SK-MEL-5 (cell line): ENCODE data around the gene TXNRD3. TPM values are rescaled to one million over a fixed set of nuclear protein-coding genes. Genes with fewer than 3 reads are reported as not detected.
A peak's percentile ranks its signal among the peaks of the same experiment; 100 is the strongest.
"Not testable (repeated sequence)": the region's sequence is repeated elsewhere in the genome, so short reads cannot be mapped to it uniquely, and the experiment has no call there.

Experiments
- DNase-seq: peaks from one replicate; pipeline ENCODE4 v3.0.0-alpha.2; 2016; ENCODE audit warnings: low read depth, low spot score
- in situ Hi-C: cut with HindIII; loops from 2 replicates; pipeline ENCODE4 v1.10.0; 2016; ENCODE audit warnings: low sequenced_read_pairs, high pct_unique_total_duplicates, low pct_unique_long_range_greater_than_20kb
- total RNA-seq: library from RNA; depleted of rRNA; stranded (reverse); fragments of >200 nt; shearing (Covaris generic); gene quantifications from 2 replicates; pipeline ENCODE4 v1.2.3, GENCODE V29; 2014

The TXNRD3 gene
- total RNA-seq, 1 experiment from 2014 or later, result 10.7 TPM

DNA sequence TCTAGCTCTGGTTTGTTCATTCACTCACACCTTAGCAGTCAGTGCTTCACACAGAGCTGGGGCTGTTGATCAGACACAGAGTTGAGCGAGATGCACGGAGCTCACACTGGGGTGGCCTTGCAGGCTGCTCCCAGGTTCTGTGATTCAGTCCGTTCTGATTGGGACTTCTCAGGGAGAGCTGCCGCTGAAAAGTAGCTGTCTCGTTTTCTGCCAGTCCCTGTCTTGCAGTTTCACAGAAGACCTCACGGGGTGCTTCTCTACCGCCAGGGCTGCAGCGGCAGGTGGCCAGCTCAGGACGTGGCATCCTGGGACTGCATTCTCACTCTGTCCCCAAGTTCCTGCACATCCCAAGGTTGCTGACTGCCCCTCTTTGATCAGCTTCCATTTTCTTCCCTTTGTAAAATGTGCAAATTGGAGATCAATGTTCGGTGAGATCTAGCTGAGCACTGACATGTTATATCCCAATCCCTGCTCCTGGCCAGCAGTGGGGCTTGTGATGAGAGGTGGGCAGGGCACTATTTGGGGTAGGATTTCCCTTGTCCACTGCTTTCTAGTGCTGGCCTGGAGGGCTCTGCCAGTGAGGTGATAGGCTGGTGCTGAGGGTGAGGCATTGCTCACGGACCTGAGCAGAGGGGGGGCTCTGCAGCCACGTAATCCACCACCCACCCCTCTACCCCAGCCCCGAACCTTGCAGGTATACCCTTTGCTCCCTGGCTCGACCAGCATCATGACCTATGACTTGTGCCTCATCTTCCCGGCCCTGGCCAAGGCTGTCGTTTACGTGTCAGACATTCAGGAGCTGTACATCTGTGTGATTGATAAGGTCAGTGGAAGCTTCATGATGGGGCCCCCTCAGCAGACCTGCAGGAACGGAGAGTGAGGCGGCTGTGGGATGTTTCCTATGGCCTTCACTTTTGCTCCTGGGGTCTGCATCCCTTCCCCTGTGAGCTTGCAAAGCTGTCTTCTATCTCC is 5.3 kb upstream of the TXNRD3 start:
- DNase-seq, result peak; percentile 47
- in situ Hi-C loops, result no loop called here

DNA sequence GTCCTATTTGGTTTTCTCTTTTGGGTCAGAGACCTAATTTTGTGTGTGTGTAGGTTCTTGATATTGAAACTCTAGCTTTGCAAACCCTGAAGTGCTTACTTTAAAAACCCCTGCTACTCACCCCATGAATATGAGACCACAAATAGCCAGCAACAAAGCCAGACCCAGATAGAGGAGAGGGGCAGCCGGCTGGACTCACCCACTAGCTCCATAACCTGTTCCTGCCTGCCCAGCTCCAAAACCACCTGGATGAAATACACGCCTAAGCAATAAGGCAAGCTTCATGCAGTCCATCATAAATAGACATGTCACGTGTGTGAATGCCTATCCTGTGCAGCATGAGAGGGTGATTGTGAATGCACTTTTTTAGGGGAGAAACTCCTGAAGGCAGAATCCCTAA is 3.7 kb upstream of the TXNRD3 start:
- DNase-seq, result no peak
- in situ Hi-C loops, result no loop called here

DNA sequence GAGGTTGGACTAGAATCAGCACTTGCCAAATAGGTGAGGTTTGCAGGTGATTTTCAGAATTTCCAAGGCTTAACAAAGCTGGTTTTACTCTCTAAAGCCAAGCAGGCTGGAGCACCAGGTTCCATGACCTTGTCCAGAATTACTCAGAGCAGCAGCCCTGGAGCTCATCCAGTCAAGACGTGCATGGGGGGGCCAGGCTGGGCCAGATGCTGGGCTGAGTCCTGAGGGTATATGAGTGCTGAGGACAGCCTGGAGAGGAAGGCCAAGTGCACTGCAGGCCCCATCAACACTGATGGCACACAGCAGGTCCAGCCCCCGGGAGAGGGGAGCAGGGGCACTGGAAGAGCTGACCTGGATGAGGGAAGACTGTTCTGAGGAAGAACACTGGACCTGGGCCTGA is 3.0 kb upstream of the TXNRD3 start:
- in situ Hi-C loops, result no loop called here

DNA sequence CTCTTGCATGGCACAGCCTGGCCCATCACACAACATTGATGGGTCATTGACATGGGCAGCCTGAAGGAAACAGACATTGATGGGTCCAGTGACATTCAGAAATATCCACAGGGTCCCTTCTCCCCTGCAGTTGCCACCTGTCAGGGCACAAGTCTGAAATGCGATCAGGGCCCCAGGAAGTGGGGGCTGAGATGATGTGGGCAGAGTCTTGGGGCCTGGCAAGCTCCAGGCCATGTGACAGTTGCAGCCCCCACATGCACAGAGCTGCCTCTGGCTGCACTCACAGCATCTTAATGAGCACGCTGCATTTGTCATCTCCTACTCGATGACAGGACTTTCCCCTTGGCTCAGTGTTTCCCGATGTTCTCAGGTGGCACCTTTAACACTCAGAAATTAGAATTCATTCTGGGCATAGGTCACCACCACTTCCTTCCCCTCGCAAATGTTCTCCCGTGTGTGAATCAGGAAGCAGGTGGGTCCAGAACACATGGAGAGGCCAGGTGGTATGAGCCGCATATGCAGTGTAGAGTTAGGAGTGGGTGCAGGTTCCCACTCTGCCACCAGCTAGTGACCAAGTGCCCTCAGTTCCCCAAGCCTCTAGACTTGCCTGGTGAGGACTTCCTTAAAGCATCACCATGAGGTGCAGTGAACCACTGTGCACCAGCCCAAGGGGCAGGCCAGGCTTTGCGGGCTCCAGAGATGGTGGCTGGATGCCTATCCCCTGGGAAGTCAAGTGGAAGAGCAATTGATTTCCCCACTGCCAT is 1.6 kb upstream of the TXNRD3 start:
- no peak for DNase-seq
- in situ Hi-C loops, result no loop called here

More for the DNA sequence above, 3.0 kb upstream of the TXNRD3 start:
- DNase-seq, result no peak

DNA sequence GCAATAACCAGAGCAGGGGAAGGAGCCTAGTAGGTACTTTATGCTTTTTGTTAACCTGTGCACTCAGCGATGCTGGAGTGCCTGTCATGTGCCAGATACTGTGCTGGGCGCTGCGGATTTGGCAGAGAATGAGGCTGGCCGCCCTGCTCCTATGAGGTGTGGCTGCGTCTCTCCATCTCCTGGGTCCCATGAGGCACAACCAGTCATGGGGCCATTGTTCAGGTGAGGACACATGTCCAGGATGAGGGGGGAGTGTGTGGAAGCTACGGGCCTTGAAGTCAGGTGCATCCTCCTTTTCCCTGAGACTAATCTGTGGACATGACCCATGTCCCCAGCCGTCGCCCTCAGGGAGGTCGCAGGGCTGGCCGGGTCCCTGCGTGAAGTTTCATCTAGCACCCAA is 963 bp upstream of the TXNRD3 start:
- DNase-seq, result no peak
- in situ Hi-C loops, result no loop called here

DNA sequence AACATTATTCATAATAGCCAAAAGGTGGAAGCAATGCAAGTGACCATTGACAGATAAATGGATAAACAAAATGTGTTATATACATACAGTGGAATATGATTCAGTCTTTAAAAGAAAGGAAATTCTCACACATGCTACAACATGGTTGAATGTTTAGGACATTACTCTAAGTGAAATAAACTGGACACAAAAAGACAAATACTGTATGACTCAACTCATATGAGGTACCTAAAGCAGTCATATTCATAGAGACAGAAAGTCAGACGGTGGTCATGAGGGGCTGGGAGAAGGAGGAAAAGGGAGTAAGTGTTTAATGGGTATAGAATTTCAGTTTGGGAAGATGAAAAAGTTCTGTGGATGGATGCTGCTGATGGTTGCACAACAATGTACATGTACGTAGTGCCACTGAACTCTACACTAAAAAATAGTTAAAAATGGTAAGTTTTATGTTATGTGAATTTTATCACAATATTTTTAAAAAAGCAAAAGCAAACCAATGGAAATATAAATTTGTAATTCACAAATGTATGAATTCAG is 5.3 kb downstream of the TXNRD3 start:
- no peak for DNase-seq
- in situ Hi-C loops, result no loop called here

DNA sequence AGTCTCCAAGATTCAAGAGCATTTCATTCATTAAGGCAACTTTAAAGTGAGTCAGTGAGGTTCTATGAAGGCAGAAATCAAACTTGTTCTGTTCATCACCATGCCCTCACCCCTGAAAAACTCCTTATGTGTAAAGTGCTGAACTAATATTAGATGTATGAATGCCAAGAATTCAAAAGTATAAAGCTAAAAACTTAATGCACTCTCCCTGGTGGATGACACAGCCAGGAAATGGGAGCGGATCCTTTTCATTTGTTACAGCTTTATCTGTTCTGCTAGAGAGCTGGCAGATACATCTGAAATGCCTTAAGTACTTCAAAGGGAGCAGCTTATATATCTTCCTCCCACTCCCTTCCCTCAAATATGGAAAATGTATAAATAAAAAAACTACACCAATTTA is 8.2 kb downstream of the TXNRD3 start:
- in situ Hi-C loops, result no loop called here
- no peak for DNase-seq

DNA sequence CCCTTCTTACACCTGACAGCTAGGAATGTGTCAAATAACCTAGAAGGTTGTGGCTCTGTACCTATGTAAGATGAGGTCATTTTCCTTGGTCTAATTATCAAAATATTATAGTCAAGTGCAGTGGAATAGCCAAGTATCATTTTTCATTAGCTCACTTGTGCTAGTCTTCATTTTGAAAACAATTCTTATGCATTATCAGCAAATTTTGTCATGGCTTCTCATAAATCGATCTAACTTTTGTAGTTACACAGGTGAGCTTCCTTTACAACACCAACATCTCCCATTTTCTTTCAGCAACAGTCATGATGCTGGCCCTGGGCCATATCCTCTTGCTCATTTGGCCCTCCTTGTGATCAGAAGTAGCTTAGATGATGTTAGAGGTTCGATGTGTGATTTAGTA is 10.3 kb downstream of the TXNRD3 start:
- in situ Hi-C loops, result no loop called here
- DNase-seq, result no peak

DNA sequence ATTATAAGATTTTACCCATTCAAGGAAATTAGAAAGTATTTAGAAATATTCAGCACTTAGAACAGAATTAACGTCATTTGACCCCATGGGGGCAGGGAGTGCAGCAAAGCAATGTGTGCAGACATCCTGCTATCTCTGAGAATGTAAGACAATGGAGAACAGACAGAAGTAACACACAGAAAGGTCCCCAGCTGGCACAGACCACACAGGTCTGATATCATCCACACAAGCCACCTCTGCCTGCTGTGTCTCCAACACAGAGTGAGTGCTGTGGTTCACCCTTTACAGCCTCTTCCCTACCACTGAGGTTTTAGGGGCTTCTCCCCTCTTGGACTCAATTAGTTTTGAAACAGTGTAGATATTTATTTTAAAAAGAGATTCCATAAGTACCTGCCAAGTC is 16.1 kb downstream of the TXNRD3 start:
- in situ Hi-C loops, result no loop called here
- DNase-seq, result no peak

DNA sequence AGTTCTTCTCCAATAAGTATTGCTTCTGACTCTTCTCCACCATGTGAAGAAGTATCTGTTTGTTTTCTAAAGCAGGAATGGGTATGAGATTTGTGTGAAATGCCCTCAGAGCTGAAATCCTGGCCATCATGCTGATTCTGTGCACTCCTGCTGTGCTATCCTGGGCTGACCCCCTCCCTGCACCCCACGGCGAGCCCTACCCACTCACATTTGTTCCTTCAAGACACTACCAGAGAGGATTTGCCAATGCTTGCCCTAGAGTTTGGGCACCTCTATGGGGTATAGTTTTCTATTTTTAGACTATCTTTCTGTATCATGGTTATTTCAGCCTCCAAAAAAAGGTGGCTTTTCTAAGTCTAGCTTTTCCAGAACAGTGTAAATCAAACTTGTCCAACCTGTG is 18.5 kb downstream of the TXNRD3 start:
- in situ Hi-C loops, result no loop called here
- no peak for DNase-seq

DNA sequence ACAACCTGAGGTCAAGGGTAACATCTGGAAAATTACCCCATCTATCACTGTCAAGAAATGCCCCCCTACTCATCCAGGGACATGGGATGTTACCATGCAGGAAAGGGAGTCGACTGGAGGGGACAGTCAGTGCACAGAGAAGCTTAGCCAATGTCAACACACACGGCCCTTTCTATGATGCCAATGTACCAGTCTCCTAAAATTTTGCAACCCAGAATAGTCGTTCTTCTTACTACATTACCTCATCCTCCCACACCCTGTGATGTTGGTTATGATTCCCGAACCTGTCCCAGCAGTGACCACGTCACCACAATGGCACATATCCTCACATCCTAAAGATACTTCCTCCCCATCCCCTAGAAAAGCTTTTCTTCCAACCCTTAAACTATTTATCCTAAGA is 20.1 kb downstream of the TXNRD3 start:
- in situ Hi-C loops, result no loop called here

DNA sequence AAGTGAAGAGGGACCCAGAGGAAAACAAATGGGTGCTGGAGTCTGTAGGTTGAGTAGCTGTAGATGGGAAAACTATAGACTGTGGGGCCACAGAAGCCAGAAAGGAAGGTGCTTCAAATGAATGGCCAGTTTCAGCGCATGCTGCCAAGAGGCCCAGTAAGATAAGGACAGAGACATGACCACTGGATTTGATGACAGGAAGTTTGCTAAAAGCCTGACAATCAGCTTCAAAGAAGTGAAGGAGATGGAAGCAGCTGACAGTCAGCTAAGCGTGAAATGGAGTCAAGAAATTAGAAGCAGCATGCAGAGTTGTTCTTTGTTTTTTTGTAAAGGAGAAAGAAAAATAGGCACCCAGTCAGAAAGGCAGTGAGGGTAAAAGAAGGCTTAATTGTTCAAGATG is 24.9 kb downstream of the TXNRD3 start:
- no peak for DNase-seq
- in situ Hi-C loops, result no loop called here

More for the DNA sequence above, 20.1 kb downstream of the TXNRD3 start:
- DNase-seq, result no peak

DNA sequence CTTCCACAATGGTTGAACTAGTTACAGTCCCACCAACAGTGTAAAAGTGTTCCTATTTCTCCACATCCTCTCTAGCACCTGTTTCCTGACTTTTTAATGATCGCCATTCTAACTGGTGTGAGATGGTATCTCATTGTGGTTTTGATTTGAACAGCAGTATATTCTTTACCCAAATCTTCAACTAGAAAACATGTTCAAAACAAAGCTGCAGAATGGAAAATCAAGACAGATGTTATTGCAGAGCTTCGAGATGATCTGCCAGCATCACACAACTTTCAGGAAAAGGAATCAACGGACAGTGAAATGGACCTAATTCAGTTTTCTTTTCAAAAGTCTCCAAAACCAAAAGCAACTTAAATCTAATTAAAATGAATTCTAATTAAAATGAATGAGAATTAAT is 29.2 kb downstream of the TXNRD3 start:
- in situ Hi-C loops, result not testable (repeated sequence)

DNA sequence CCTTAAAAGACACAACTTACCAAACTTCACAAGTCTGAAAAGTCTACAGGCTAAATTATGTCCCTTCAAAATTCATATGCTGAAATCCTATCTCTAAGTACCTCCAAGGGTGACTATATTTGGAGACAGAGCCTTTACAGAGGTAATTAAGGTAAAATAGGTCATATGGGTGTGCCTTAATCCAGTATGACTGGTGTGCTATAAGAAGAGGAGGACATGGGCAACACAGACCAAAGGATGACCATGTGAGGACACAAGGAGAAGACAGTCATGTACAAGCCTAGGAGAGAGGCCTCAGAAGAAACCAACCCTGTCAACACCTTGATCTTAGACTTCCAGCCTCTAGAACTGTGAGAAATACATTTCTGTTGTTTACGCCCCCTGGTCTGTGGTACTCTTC is 32.2 kb downstream of the TXNRD3 start:
- in situ Hi-C loops, result no loop called here
- DNase-seq, result no peak

More for the DNA sequence above, 29.2 kb downstream of the TXNRD3 start:
- DNase-seq, result not testable (repeated sequence)

DNA sequence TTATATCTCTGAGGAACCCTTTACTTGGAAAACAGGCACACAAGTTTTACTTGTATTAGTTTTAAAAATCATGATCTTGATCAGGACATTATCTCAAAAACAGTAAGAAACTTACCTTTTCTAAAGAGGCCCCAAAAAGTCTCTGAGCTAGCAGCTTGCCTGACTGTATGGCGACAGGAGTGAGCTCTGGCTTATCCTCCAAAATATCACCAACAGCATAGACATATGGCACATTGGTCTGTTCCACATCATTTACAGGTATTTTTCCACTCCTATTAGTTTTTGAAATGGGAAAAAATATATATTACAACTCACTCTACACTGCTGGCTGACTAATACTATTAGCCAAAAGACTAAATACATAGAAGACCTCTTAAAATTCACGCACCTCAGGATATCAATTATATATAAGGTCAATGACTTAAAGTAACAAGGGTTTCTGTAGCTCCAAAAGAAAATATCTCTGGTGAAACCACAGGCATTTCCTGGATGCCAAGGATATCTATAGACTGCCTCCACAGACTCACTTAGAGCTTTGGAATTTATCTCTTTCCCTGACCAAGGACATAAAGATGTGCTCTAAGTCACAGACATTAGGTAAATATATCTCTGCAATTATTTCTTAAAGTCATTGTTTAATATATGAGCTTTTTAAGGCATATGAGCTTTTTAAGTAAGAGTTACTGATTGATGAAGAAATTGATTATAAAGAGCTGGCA is 33.1 kb downstream of the TXNRD3 start:
- DNase-seq, result peak; percentile 25
- in situ Hi-C loops, result no loop called here

DNA sequence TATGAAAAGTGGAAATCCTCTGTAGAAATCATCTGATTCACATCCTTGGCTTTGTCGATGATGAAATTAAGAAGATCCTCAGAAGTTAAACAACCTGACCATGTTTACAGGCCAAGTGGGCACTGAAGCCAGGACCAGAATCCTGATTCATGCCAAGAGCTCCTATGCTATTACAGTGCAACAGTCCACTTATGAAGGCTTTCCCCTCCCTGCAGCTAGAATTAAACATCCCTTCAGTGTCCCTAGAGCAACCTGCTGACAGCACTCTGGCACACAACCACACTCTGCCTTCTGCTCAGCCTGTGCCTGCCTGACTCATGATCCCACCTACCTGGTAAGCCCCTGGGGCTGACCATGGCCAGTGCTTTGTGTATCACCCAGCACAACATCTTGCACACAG is 33.8 kb downstream of the TXNRD3 start:
- no peak for DNase-seq

DNA sequence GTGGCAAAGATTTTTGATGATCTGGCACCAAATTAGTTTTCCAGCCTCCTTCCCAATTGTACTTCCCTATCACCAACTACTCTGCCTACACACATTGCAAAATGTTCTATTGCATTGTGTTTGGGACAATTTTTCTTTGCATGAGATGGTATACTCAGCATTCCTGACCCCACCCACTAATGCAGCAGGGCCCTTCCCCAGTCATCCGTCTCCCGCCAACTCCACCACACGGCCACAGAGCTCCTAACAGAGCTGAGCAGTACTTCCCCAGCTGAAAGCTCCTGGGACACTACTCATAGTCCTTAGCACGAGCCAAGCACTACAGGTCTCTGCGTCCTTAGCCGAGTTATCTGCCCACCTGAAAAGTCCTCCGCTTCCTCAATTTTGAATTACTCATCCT is 34.2 kb downstream of the TXNRD3 start:
- in situ Hi-C loops, result no loop called here
- no peak for DNase-seq

More for the DNA sequence above, 33.8 kb downstream of the TXNRD3 start:
- in situ Hi-C loops, result no loop called here

DNA sequence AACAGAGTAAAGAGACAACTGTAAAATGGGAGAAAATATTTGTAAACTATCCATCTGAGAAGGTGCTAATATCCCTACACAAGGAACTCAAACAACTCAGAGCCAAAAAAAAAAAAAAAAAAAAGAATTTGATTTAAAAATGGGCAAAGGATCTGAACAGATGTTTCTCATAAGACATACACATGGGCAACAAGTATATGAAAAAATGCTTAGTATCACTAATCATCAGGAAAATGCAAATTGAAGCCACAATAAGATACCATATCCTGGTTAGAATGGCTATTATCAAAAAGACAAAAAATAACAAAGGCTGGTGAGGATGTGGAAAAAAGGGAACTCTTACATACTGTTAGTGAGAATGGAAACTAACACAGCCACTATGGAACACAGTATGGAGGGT is 36.2 kb downstream of the TXNRD3 start:
- DNase-seq, result no peak
- in situ Hi-C loops, result no loop called here
